ENCODE measurements around the gene MFSD12. TPM values are rescaled to one million over a fixed set of nuclear protein-coding genes. Genes with fewer than 3 reads are reported as not detected.

Gene MFSD12
- polyA plus RNA-seq, 1 donor from 2014 or later, result 38.5 TPM

GRCh38 chr19:3547301-3547731, 10.1 kb downstream of the MFSD12 start:
- Histone ChIP-seq H3K9me3 (ENCODE audit: low read length) (no peaks in the 10 kb centered on the region), H2AFZ (ENCODE audit: low read depth, low read length) (no peak overlapping the region), H3F3A (ENCODE audit: insufficient read depth, low read length, poor library complexity, severe bottlenecking) (no peaks in the 10 kb centered on the region), H4K20me1 (ENCODE audit: insufficient read depth) (no peaks in the 10 kb centered on the region), H3K4me3 (ENCODE audit: low read length) (no peak overlapping the region), H3K79me2 (replicated peaks; ENCODE audit: insufficient read depth, low read length) (no peaks in the 10 kb centered on the region), H3K27me3 (ENCODE audit: insufficient read depth, low read depth, low read length) (no peaks in the 10 kb centered on the region), H3K27ac (ENCODE audit: low read length) (no peak overlapping the region), H3K36me3 (ENCODE audit: insufficient read depth, low read length) (no peaks in the 10 kb centered on the region), H3K4me2 (ENCODE audit: low read length) (no peak overlapping the region), H3K9me2 (ENCODE audit: insufficient read depth, low read length) (no peaks in the 10 kb centered on the region), H3K9ac (ENCODE audit: low read length) (no peak overlapping the region)
- peak; percentile 35 for TF ChIP-seq CTCF (IDR thresholded peaks at IDR 0.05; ENCODE audit: poor library complexity, severe bottlenecking)
- TF ChIP-seq POLR2AphosphoS5 (IDR thresholded peaks at IDR 0.05), result no peak

- Histone ChIP-seq H3K36me3 (ENCODE audit: insufficient read depth, low read length) (no peaks in the 10 kb centered on the region), H3K4me2 (ENCODE audit: low read length) (no peak overlapping the region), H3K9ac (ENCODE audit: low read length) (no peak overlapping the region), H3K27me3 (ENCODE audit: insufficient read depth, low read depth, low read length) (no peaks in the 10 kb centered on the region), H3K4me3 (ENCODE audit: low read length) (no peak overlapping the region), H4K20me1 (ENCODE audit: insufficient read depth) (no peaks in the 10 kb centered on the region), H2AFZ (ENCODE audit: low read depth, low read length) (no peak overlapping the region), H3K9me3 (ENCODE audit: low read length) (no peaks in the 10 kb centered on the region), H3F3A (ENCODE audit: insufficient read depth, low read length, poor library complexity, severe bottlenecking) (no peaks in the 10 kb centered on the region), H3K79me2 (replicated peaks; ENCODE audit: insufficient read depth, low read length) (no peaks in the 10 kb centered on the region), H3K9me2 (ENCODE audit: insufficient read depth, low read length) (no peaks in the 10 kb centered on the region), H3K27ac (ENCODE audit: low read length) (no peak overlapping the region)
- TF ChIP-seq CTCF (IDR thresholded peaks at IDR 0.05; ENCODE audit: poor library complexity, severe bottlenecking), result no peak
- no peak for TF ChIP-seq REST (IDR thresholded peaks at IDR 0.05; ENCODE audit: borderline replicate concordance)
- no peak for TF ChIP-seq RAD21 (conservative IDR thresholded peaks at IDR 0.05)
- no peak for TF ChIP-seq TAF1 (IDR thresholded peaks at IDR 0.05; ENCODE audit: low read depth)
- TF ChIP-seq EZH2 (IDR thresholded peaks at IDR 0.05; ENCODE audit: borderline replicate concordance, insufficient read depth, low read length, poor library complexity, severe bottlenecking), result no peak
- no peak for TF ChIP-seq POLR2AphosphoS5 (IDR thresholded peaks at IDR 0.05)
- TF ChIP-seq MXI1 (conservative IDR thresholded peaks at IDR 0.05; ENCODE audit: poor library complexity, severe bottlenecking), result no peak
- TF ChIP-seq EP300 (conservative IDR thresholded peaks at IDR 0.05; ENCODE audit: poor library complexity, severe bottlenecking), result no peak
- no peak for TF ChIP-seq SMC3 (conservative IDR thresholded peaks at IDR 0.05; ENCODE audit: poor library complexity)
These were observed 11.3 kb downstream of the MFSD12 start for GRCh38 chr19:3546119-3546518.
